OCI-LY1 (cell line): ENCODE results near the gene HMX1.

Experiments
- H2AFZ ChIP-seq: fragments of 200-600 bp; sonication (generic), shearing (Covaris generic); 2 replicates; pipeline ENCODE4 v1.6.0; 2014; ENCODE audit warnings: antibody characterized with exemption, mild to moderate bottlenecking, low read length
- H3F3A ChIP-seq: fragments of 200-600 bp; sonication (generic), shearing (Covaris generic); 2 replicates; pipeline ENCODE4 v1.6.0; 2014; ENCODE audit warnings: mild to moderate bottlenecking, antibody characterized with exemption, low read length, moderate library complexity; ENCODE audit not compliant: insufficient read depth
- H3K27ac ChIP-seq: fragments of 200-600 bp; sonication (generic); 2 replicates; pipeline ENCODE4 v1.5.1; 2014; ENCODE audit warnings: low read length, mixed run types, mild to moderate bottlenecking, low read depth; ENCODE audit not compliant: poor library complexity, severe bottlenecking
- H3K27me3 ChIP-seq: fragments of 200-600 bp; sonication (generic); 2 replicates; pipeline ENCODE4 v1.6.0; 2014; ENCODE audit warnings: antibody characterized with exemption, mild to moderate bottlenecking, low read length, moderate library complexity; ENCODE audit not compliant: insufficient read depth
- H3K36me3 ChIP-seq: fragments of 200-600 bp; sonication (generic); 2 replicates; pipeline ENCODE4 v1.6.1; 2014; ENCODE audit warnings: mild to moderate bottlenecking, antibody characterized with exemption, low read length, moderate library complexity, mixed read lengths; ENCODE audit not compliant: insufficient read depth
- H3K4me1 ChIP-seq: fragments of 200-600 bp; sonication (generic); 2 replicates; pipeline ENCODE4 v1.5.1; 2014; ENCODE audit warnings: mild to moderate bottlenecking, low read length, moderate library complexity; ENCODE audit not compliant: insufficient read depth, severe bottlenecking
- H3K4me2 ChIP-seq: fragments of 200-600 bp; sonication (generic), shearing (Covaris generic); 2 replicates; pipeline ENCODE4 v1.6.1; 2014; ENCODE audit warnings: low read length
- H3K4me3 ChIP-seq: fragments of 200-600 bp; sonication (generic); 2 replicates; pipeline ENCODE4 v1.5.1; 2014; ENCODE audit warnings: low read length, low read depth, mild to moderate bottlenecking, mixed read lengths; ENCODE audit not compliant: poor library complexity, severe bottlenecking
- H3K79me2 ChIP-seq: fragments of 200-600 bp; shearing (Covaris generic); 2 replicates; pipeline ENCODE4 v1.6.1; 2016; ENCODE audit warnings: mixed run types, low read length, mixed read lengths; ENCODE audit not compliant: insufficient read depth
- H3K9ac ChIP-seq: fragments of 200-600 bp; sonication (generic), shearing (Covaris generic); 2 replicates; pipeline ENCODE4 v1.6.1; 2014; ENCODE audit warnings: mild to moderate bottlenecking, low read length, mixed read lengths
- H3K9me2 ChIP-seq: fragments of 200-600 bp; sonication (generic), shearing (Covaris generic); 2 replicates; pipeline ENCODE4 v1.6.1; 2014; ENCODE audit warnings: low read depth, mild to moderate bottlenecking, low read length, mixed read lengths
- H3K9me3 ChIP-seq: fragments of 200-600 bp; shearing (Covaris generic); 2 replicates; pipeline ENCODE4 v1.6.1; 2014; ENCODE audit warnings: low read length, mixed read lengths
- H4K20me1 ChIP-seq: fragments of 200-600 bp; sonication (generic), shearing (Covaris generic); 2 replicates; pipeline ENCODE4 v1.6.0; 2016; ENCODE audit warnings: mild to moderate bottlenecking, low read length; ENCODE audit not compliant: insufficient read depth
- EZH2 ChIP-seq: fragments of 200-600 bp; sonication (generic), shearing (Covaris generic); IDR thresholded peaks from 2 replicates; pipeline ENCODE4 v1.8.0; 2017; ENCODE audit warnings: borderline replicate concordance, mixed run types, mild to moderate bottlenecking, antibody characterized with exemption, low read length, moderate library complexity, mixed read lengths
- TF ChIP-seq, protein P1 (sequence below): fragments of 200-600 bp; sonication (generic), shearing (Covaris generic); IDR thresholded peaks from 2 replicates; pipeline ENCODE4 v1.5.1; 2017; ENCODE audit warnings: mild to moderate bottlenecking, antibody characterized with exemption, low read length, moderate library complexity, mixed read lengths

Gene HMX1

DNA sequence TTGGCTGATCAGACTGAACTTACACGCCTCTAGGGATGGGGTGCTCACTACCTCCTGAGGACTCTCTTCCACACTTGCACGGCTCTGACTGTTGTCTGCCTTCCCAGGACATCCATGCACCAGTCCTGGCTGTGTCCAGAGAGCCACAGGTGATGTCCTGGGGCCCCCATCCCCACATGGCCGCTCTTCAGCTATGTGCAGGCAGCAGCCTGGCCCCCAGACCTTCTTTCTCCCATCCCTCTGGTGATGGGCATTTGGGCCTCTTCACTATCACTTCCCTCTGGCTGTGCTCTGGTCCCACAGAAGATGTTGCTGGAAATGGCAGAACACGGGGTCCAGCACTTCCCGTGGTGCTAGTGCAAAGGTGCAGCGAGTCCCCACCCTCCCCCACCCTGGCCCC, 40.9 kb upstream of the HMX1 start:
- Histone ChIP-seq H3K9ac (no peak overlapping the region), H3K4me1 (no peaks in the 10 kb centered on the region), H3K9me2 (no peaks in the 10 kb centered on the region), H3K4me3 (no peak overlapping the region), H3F3A (no peaks in the 10 kb centered on the region), H3K9me3 (no peaks in the 10 kb centered on the region), H3K27ac (no peak overlapping the region), H3K27me3 (no peaks in the 10 kb centered on the region), H3K36me3 (no peaks in the 10 kb centered on the region), H3K4me2 (no peak overlapping the region), H4K20me1 (no peaks in the 10 kb centered on the region), H3K79me2 (no peaks in the 10 kb centered on the region), H2AFZ (no peak overlapping the region)
- TF ChIP-seq, protein P1, sequence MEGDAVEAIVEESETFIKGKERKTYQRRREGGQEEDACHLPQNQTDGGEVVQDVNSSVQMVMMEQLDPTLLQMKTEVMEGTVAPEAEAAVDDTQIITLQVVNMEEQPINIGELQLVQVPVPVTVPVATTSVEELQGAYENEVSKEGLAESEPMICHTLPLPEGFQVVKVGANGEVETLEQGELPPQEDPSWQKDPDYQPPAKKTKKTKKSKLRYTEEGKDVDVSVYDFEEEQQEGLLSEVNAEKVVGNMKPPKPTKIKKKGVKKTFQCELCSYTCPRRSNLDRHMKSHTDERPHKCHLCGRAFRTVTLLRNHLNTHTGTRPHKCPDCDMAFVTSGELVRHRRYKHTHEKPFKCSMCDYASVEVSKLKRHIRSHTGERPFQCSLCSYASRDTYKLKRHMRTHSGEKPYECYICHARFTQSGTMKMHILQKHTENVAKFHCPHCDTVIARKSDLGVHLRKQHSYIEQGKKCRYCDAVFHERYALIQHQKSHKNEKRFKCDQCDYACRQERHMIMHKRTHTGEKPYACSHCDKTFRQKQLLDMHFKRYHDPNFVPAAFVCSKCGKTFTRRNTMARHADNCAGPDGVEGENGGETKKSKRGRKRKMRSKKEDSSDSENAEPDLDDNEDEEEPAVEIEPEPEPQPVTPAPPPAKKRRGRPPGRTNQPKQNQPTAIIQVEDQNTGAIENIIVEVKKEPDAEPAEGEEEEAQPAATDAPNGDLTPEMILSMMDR, result no peak
- TF ChIP-seq EZH2, result no peak

DNA sequence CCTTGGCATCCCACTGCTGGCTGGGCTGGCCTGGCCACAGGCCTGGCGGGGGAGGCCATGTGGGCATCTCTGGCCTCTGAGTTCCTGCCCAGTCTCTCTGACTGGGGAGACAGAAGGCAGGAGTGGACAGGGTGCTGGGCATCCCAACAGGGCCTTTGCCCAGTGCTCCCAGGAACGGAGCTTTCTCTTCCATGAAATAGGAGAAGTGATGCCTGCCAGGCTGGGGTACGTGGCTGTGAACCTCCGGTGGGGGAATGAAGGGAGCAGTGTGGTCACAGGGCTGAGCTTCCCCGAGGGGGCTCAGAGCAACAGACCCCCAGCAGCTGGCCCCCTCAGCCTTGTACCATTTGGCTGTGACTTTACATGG, 40.4 kb upstream of the HMX1 start:
- Histone ChIP-seq H3K27ac (no peak overlapping the region), H3K4me1 (no peaks in the 10 kb centered on the region), H3K9me2 (no peaks in the 10 kb centered on the region), H3F3A (no peaks in the 10 kb centered on the region), H3K9ac (no peak overlapping the region), H3K4me3 (no peak overlapping the region), H3K9me3 (no peaks in the 10 kb centered on the region), H3K4me2 (no peak overlapping the region), H3K36me3 (no peaks in the 10 kb centered on the region), H3K27me3 (no peaks in the 10 kb centered on the region), H4K20me1 (no peaks in the 10 kb centered on the region), H2AFZ (no peak overlapping the region), H3K79me2 (no peaks in the 10 kb centered on the region)
- no peak for TF ChIP-seq EZH2
- TF ChIP-seq, protein P1, result no peak

GRCh38 chr4:8911316-8912088, 39.9 kb upstream of the HMX1 start:
- no peaks in the 10 kb centered on the region for H3K9me2 ChIP-seq
- H3K4me1 ChIP-seq, result no peaks in the 10 kb centered on the region
- H3K4me2 ChIP-seq, result no peak overlapping the region
- H3K36me3 ChIP-seq, result no peaks in the 10 kb centered on the region
- H3K27me3 ChIP-seq, result no peaks in the 10 kb centered on the region
- no peak overlapping the region for H2AFZ ChIP-seq
- TF ChIP-seq EZH2, result no peak
- TF ChIP-seq, protein P1, result no peak
- no peaks in the 10 kb centered on the region for H3K79me2 ChIP-seq
- no peak overlapping the region for H3K9ac ChIP-seq
- no peaks in the 10 kb centered on the region for H4K20me1 ChIP-seq
- H3F3A ChIP-seq, result no peaks in the 10 kb centered on the region
- no peak overlapping the region for H3K4me3 ChIP-seq
- no peaks in the 10 kb centered on the region for H3K9me3 ChIP-seq
- H3K27ac ChIP-seq, result no peak overlapping the region
